ENCODE results near the gene CAPN7.

CAPN7 gene

DNA sequence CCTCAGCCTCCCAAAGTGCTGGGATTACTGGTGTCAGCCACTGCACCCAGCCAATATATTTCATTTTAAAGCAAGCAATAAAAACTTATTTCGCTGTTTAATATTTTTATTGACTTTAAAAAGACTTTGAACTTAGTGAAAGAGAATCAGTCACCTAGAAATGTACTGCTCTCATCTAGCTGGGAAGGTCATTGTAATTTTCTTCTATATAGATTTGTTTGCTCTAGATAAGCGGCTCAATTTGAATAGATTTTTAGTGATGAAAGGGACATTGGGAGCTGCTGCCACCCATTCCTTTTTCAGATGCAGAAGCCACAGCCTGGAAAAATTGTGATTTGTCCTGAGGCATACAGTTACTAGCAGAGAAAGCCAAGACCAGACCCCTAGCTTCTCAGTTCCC lies 40.1 kb downstream of the CAPN7 start:
- Histone ChIP-seq H3K9ac (ENCODE audit: low read length) (no peak overlapping the region), H3K4me3 (ENCODE audit: insufficient read depth, low read length, poor library complexity, severe bottlenecking) (no peak overlapping the region), H3K9me3 (ENCODE audit: insufficient read depth, low read length) (no peaks in the 10 kb centered on the region), H3K4me2 (ENCODE audit: low read depth, low read length, poor library complexity, severe bottlenecking) (no peak overlapping the region), H4K20me1 (ENCODE audit: low read depth, low read length) (0 out of 2 replicates have a peak, but pooled peaks cover 4% of the 10 kb centered on the region), H3K9me2 (replicated peaks; ENCODE audit: insufficient read depth, low read length) (no peaks in the 10 kb centered on the region), H2AFZ (ENCODE audit: low read depth, low read length, severe bottlenecking) (no peak overlapping the region), H3F3A (ENCODE audit: insufficient read depth) (peaks cover 3% of the 10 kb centered on the region; the same call in 1 of the 2 replicates), H3K27ac (ENCODE audit: low read depth, low read length) (no peak overlapping the region), H3K27me3 (ENCODE audit: low read length) (no peaks in the 10 kb centered on the region), H3K36me3 (ENCODE audit: low read length) (peaks cover 40% of the 10 kb centered on the region), H3K79me2 (ENCODE audit: insufficient read depth, low read length) (no peaks in the 10 kb centered on the region)
- no peak for TF ChIP-seq EZH2phosphoT487 (conservative IDR thresholded peaks at IDR 0.05; ENCODE audit: low read length)
- TF ChIP-seq, protein P1, sequence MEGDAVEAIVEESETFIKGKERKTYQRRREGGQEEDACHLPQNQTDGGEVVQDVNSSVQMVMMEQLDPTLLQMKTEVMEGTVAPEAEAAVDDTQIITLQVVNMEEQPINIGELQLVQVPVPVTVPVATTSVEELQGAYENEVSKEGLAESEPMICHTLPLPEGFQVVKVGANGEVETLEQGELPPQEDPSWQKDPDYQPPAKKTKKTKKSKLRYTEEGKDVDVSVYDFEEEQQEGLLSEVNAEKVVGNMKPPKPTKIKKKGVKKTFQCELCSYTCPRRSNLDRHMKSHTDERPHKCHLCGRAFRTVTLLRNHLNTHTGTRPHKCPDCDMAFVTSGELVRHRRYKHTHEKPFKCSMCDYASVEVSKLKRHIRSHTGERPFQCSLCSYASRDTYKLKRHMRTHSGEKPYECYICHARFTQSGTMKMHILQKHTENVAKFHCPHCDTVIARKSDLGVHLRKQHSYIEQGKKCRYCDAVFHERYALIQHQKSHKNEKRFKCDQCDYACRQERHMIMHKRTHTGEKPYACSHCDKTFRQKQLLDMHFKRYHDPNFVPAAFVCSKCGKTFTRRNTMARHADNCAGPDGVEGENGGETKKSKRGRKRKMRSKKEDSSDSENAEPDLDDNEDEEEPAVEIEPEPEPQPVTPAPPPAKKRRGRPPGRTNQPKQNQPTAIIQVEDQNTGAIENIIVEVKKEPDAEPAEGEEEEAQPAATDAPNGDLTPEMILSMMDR (IDR thresholded peaks at IDR 0.05; ENCODE audit: insufficient read depth, low read length, poor library complexity, severe bottlenecking): no peak

DNA sequence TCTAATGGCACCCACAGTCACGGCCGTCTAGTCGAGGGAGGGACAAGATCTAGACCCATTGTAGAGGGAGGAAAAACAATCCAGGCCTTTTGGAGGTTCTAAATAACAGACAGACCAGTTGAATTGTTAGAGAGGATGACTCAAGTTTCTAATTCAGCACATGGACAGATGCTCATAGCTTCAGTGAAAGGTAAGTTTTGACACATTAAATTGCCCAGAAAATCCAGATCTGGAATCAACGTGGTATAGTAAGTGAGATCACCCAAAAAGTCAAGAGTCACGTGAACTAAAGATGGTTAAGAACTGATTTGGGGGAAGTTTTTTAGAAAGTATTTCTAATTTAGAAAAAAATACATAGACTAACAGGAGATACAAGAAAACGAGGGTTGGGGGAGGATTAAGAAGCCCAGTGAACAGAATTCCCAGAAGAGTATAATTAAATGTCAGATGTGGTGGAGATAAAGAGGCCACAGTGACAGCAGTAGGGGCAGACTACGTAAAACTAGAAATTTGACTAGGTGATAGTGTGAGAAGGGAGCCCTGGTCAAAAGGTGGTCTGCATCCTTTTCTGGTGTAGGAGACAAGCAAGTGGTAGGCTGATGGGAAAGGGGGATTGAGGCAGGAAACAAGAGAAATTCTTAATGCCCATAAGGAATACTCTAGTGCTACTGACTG lies 47.1 kb downstream of the CAPN7 start:
- H2AFZ ChIP-seq (ENCODE audit: low read depth, low read length, severe bottlenecking): no peak overlapping the region
- no peak overlapping the region for H3K4me2 ChIP-seq (ENCODE audit: low read depth, low read length, poor library complexity, severe bottlenecking)
- no peak overlapping the region for H3K4me3 ChIP-seq (ENCODE audit: insufficient read depth, low read length, poor library complexity, severe bottlenecking)
- TF ChIP-seq, protein P1 (IDR thresholded peaks at IDR 0.05; ENCODE audit: insufficient read depth, low read length, poor library complexity, severe bottlenecking): no peak
- no peak for TF ChIP-seq EZH2phosphoT487 (conservative IDR thresholded peaks at IDR 0.05; ENCODE audit: low read length)
- H3K27ac ChIP-seq (ENCODE audit: low read depth, low read length): no peak overlapping the region
- no peak overlapping the region for H3K9ac ChIP-seq (ENCODE audit: low read length)
- H3K79me2 ChIP-seq (ENCODE audit: insufficient read depth, low read length): no peaks in the 10 kb centered on the region
- H3K27me3 ChIP-seq (ENCODE audit: low read length): no peaks in the 10 kb centered on the region
- no peaks in the 10 kb centered on the region for H3K9me2 ChIP-seq (replicated peaks; ENCODE audit: insufficient read depth, low read length)
- no peaks in the 10 kb centered on the region for H3K9me3 ChIP-seq (ENCODE audit: insufficient read depth, low read length)
- 0 out of 2 replicates have a peak, but pooled peaks cover 4% of the 10 kb centered on the region for H4K20me1 ChIP-seq (ENCODE audit: low read depth, low read length)
- H3K36me3 ChIP-seq (ENCODE audit: low read length): peaks cover 27% of the 10 kb centered on the region
- H3F3A ChIP-seq (ENCODE audit: insufficient read depth): no peaks in the 10 kb centered on the region

DNA sequence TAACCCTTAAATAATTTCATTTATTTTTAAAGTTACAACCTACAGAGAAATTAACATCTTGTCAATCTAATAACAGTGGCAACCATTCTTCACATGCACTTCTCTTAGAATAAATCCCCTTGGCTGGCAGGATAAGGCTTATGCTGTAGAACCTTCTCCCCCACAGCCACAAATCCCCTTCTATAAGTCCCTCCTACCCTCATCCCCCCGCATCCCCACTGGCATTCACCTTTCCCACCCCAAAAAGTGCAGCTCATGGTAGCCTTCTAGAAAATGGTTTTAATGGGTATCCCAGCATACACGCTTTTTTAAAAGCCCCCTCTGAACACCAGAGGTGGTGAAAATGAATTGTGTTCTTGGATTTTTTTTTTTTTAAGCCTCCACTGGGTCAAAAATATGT lies 49.2 kb downstream of the CAPN7 start:
- Histone ChIP-seq H3K9me2 (replicated peaks; ENCODE audit: insufficient read depth, low read length) (no peaks in the 10 kb centered on the region), H4K20me1 (ENCODE audit: low read depth, low read length) (0 out of 2 replicates have a peak, but pooled peaks cover 4% of the 10 kb centered on the region), H2AFZ (ENCODE audit: low read depth, low read length, severe bottlenecking) (no peak overlapping the region), H3K27me3 (ENCODE audit: low read length) (no peaks in the 10 kb centered on the region), H3K4me3 (ENCODE audit: insufficient read depth, low read length, poor library complexity, severe bottlenecking) (no peak overlapping the region), H3K79me2 (ENCODE audit: insufficient read depth, low read length) (no peaks in the 10 kb centered on the region), H3K36me3 (ENCODE audit: low read length) (peaks cover 19% of the 10 kb centered on the region), H3F3A (ENCODE audit: insufficient read depth) (no peaks in the 10 kb centered on the region), H3K9ac (ENCODE audit: low read length) (no peak overlapping the region), H3K4me2 (ENCODE audit: low read depth, low read length, poor library complexity, severe bottlenecking) (no peak overlapping the region), H3K9me3 (ENCODE audit: insufficient read depth, low read length) (no peaks in the 10 kb centered on the region), H3K27ac (ENCODE audit: low read depth, low read length) (no peak overlapping the region)
- TF ChIP-seq, protein P1 (IDR thresholded peaks at IDR 0.05; ENCODE audit: insufficient read depth, low read length, poor library complexity, severe bottlenecking): no peak
- TF ChIP-seq EZH2phosphoT487 (conservative IDR thresholded peaks at IDR 0.05; ENCODE audit: low read length): no peak
